Gastrocnemius medialis (tissue), 4 donors: ENCODE results near the gene AJM1. TPM values are rescaled to one million over a fixed set of nuclear protein-coding genes. Genes with fewer than 3 reads are reported as not detected.

Experiments used
- ATAC-seq, 2 donors: fragments of 150-250 bp; one replicate each; pipeline ENCODE4 v1.9.1; 2016
- DNase-seq, 2 donors: peaks; one replicate each; pipeline ENCODE4 v3.0.0-alpha.2; 2019
- H3K27ac ChIP-seq, 4 donors: fragments of 200-600 bp; sonication (generic); 1 replicate in 1 of 4; 2 replicates in 3 of 4; pipeline ENCODE4 v1.5.1; 2016 to 2018; ENCODE audit warnings: mild to moderate bottlenecking in 2 of 4, moderate library complexity in 1 of 4
- H3K27me3 ChIP-seq, 3 donors: fragments of 200-600 bp; sonication (generic) in 2 of 3; 1 replicate in 1 of 3; 2 replicates in 2 of 3; pipeline versions ENCODE4 v1.5.1 to v1.6.0; 2016 to 2019; ENCODE audit warnings: mild to moderate bottlenecking in 1 of 3, moderate library complexity in 1 of 3
- H3K36me3 ChIP-seq, 2 donors: fragments of 200-600 bp; sonication (generic) in 1 of 2; one replicate each; pipeline ENCODE4 v1.5.1; 2017 to 2018
- H3K4me1 ChIP-seq, 2 donors: fragments of 200-600 bp; sonication (generic) in 1 of 2; one replicate each; pipeline ENCODE4 v1.5.1; 2016 to 2017; ENCODE audit warnings: mild to moderate bottlenecking in 2 of 2
- H3K4me3 ChIP-seq, 4 donors: fragments of 200-600 bp; sonication (generic) in 3 of 4; 1 replicate in 1 of 4; 2 replicates in 3 of 4; pipeline ENCODE4 v1.5.1; 2016 to 2019; ENCODE audit warnings: mild to moderate bottlenecking in 2 of 4
- H3K9me3 ChIP-seq, 3 donors: fragments of 200-600 bp; sonication (generic) in 2 of 3; 1 replicate in 1 of 3; 2 replicates in 2 of 3; pipeline ENCODE4 v1.5.1; 2016 to 2019
- CTCF ChIP-seq, 5 experiments: fragments of 450-650 bp in 3 of 5; fragments of 200-600 bp in 2 of 5; sonication (generic) in 2 of 5; IDR thresholded peaks in 4 of 5; conservative IDR thresholded peaks in 1 of 5; 1 replicate in 4 of 5; 2 replicates in 1 of 5; pipeline ENCODE4 v1.5.1; 2016 to 2019; ENCODE audit warnings: antibody characterized with exemption in 5 of 5, mild to moderate bottlenecking in 3 of 5, moderate library complexity in 3 of 5
- POLR2A ChIP-seq, 2 donors: fragments of 450-650 bp; IDR thresholded peaks; one replicate each; pipeline ENCODE4 v1.6.1; 2017; ENCODE audit warnings: antibody characterized with exemption in 2 of 2, mild to moderate bottlenecking in 2 of 2, moderate library complexity in 2 of 2
- in situ Hi-C, 4 donors: fragments of 200-750 bp; cut with MboI; loops; one replicate each; pipeline versions ENCODE4 v1.15.0 to v1.8.0; 2017; ENCODE audit warnings: low sequenced_read_pairs in 4 of 4
- intact Hi-C: fragments of 100-400 bp; cut with DNase I; formaldehyde crosslinking; loops from one replicate; pipeline ENCODE4 v1.15.1; 2023; ENCODE audit warnings: low total_unique reads
- total RNA-seq, 4 donors: library from RNA; depleted of rRNA; stranded (reverse); fragments of >200 nt; gene quantifications; one replicate each; pipeline versions ENCODE4 v1.1.0 to v1.2.3, GENCODE V29; 2016

AJM1 gene
- total RNA-seq, 4 donors from 2014 or later: 1.3 to 2.1 (median 1.6) TPM

DNA sequence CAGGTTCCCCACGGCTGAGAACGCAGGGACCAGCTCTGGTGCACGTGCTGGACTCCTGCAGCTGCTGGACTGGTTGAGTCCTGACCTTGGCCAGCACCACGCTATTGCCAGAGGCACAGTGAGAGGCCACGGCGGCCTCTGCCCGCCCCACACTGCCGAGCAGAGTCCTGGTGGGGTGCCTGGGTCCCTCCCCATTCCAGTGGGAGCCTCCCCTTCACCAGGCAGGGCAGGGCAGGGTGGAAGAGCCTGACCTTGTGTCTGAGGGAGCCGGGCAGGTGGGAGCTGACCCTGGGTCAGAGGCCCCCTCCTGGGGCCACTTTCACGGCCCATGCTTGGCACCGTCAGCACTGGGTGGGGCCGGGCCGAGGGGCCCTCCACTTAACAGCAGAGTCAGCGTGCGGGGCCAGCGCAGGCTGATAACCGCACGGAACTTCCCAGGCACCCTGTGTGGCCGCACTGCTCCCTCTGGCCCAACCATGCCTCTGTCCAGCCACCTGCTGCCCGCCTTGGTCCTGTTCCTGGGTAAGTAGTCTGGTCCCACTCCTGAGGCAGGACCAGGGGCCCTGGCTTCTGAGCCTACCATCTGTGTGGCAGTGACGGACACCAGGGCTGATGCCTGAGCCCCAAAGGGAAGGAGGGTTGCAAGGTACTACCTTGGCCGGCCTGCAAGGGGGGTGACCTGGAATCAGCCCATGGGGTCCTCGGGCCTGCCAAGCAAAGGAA, 9.8 kb downstream of the AJM1 start, which contains the start of gene MAMDC4:
TSS of gene MAMDC4 (plus strand) at position 406 of the 723 bp plus-strand sequence. CDS start at position 477, 71 bp downstream.
- Histone ChIP-seq H3K4me1 (peaks cover 20 to 31% of the 10 kb centered on the region in 2 donors), H3K27me3 (peaks cover 0 to 4% (median 0%) of the 10 kb centered on the region in 3 donors), H3K9me3 (no peaks in the 10 kb centered on the region), H3K27ac (peak within 1 kb of the TSS; percentile 59 to 94 (median 75)), H3K36me3 (peaks cover 0 to 12% of the 10 kb centered on the region in 2 donors), H3K4me3 (no peak within 1 kb of the TSS)
- TF ChIP-seq CTCF (IDR thresholded peaks at IDR 0.05 in 4 of 5, conservative IDR thresholded peaks at IDR 0.05 in 1 of 5): no peak
- no peak for TF ChIP-seq POLR2A (IDR thresholded peaks at IDR 0.05)
- intact Hi-C loops: no loop called here
- DNase-seq (peak in 1 of 2 donors; percentile 75), ATAC-seq (peak in 1 of 2 donors; percentile 9)
- in situ Hi-C loops: no loop called here

DNA sequence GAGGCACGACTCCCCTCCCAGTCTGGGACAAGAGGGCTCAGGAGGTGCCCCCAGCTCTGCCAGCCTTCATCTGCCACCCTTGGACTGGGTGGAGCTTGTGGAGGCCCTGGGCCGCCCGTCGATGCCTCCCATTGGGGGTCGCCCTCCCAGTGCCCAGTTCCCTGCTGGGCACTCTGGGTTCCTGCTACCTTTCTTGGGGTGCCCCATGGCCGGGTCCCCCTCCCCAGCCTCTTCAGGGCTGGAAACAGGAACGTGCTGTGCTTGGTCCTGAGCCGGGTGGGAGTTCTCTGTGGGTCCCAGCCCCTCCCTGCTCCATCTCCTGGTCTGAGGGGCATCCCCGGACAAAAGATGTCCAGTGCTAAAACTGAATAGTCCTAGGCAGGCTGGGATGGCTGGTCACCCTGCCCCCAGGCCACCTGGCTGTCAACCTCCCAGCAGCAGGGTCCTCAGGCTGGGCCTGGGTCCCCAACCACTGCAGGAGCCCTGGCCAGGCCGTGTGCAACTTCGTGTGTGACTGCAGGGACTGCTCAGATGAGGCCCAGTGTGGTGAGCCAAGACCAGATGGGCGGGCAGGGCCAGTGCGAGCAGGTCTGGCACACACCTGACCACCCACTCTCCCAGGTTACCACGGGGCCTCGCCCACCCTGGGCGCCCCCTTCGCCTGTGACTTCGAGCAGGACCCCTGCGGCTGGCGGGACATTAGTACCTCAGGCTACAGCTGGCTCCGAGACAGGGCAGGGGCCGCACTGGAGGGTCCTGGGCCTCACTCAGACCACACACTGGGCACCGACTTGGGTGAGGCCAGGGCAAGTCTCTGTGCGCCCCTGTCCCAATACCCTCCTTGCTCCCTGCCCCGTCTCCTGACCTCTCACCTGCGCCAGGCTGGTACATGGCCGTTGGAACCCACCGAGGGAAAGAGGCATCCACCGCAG, 10.7 kb downstream of the AJM1 start:
- H3K36me3 ChIP-seq: peaks cover 0 to 12% of the 10 kb centered on the region in 2 donors
- H3K27ac ChIP-seq: peak overlapping the region in 1 of 4 donors; percentile 94
- no peak overlapping the region for H3K4me3 ChIP-seq
- H3K9me3 ChIP-seq: no peaks in the 10 kb centered on the region
- TF ChIP-seq CTCF (IDR thresholded peaks at IDR 0.05 in 4 of 5, conservative IDR thresholded peaks at IDR 0.05 in 1 of 5): no peak
- TF ChIP-seq POLR2A (IDR thresholded peaks at IDR 0.05): no peak
- no peak for ATAC-seq
- peaks cover 20 to 28% of the 10 kb centered on the region in 2 donors for H3K4me1 ChIP-seq
- in situ Hi-C loops: no loop called here
- DNase-seq: peak in 1 of 2 donors; percentile 12
- H3K27me3 ChIP-seq: no peaks in the 10 kb centered on the region
- intact Hi-C loops: no loop called here

GRCh38 chr9:136853596-136854112, 11.4 kb downstream of the AJM1 start:
- Histone ChIP-seq H3K36me3 (peaks cover 0 to 12% of the 10 kb centered on the region in 2 donors), H3K9me3 (no peaks in the 10 kb centered on the region), H3K27ac (no peak overlapping the region), H3K4me1 (peaks cover 20 to 31% of the 10 kb centered on the region in 2 donors), H3K4me3 (no peak overlapping the region), H3K27me3 (no peaks in the 10 kb centered on the region)
- intact Hi-C loops: loop anchor here (1.0 to 2.0 kb wide), 2 partner anchors 18 to 19 kb away; no protein-coding TSS in a partner anchor
- DNase-seq: peak in 1 of 2 donors; percentile 11
- no peak for TF ChIP-seq POLR2A (IDR thresholded peaks at IDR 0.05)
- no peak for TF ChIP-seq CTCF (IDR thresholded peaks at IDR 0.05 in 4 of 5, conservative IDR thresholded peaks at IDR 0.05 in 1 of 5)
- no peak for ATAC-seq
- in situ Hi-C loops: no loop called here

DNA sequence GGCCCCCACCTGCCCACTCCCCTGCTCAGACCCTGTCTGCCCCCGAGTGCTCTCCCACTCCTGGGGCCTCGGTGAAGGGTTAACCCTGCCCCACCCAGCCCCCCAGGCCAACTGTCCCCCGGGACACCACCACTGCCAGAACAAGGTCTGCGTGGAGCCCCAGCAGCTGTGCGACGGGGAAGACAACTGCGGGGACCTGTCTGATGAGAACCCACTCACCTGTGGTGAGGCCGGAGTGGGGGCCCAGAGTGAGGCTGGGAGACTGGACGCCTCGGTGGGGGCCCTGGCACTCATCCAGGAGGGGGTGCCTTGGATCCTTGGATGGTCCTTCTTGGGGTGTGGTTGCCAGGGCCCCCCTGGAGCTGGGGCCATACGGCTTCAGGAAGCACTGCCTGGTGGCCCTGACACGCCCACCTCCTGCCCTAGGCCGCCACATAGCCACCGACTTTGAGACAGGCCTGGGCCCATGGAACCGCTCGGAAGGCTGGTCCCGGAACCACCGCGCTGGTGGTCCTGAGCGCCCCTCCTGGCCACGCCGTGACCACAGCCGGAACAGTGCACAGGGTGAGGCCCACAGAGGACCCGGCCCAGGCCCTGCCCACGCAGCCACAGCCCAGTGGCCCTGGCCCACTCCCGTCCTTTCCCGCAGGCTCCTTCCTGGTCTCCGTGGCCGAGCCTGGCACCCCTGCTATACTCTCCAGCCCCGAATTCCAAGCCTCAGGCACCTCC, 12.0 kb downstream of the AJM1 start:
- intact Hi-C loops (loop anchor here (1.0 to 2.0 kb wide), 2 partner anchors 19 kb away; no protein-coding TSS in a partner anchor), in situ Hi-C loops (no loop called here)
- Histone ChIP-seq H3K4me3 (no peak overlapping the region), H3K36me3 (peaks cover 0 to 12% of the 10 kb centered on the region in 2 donors), H3K9me3 (no peaks in the 10 kb centered on the region), H3K27ac (no peak overlapping the region), H3K27me3 (no peaks in the 10 kb centered on the region), H3K4me1 (peaks cover 23 to 37% of the 10 kb centered on the region in 2 donors)
- TF ChIP-seq POLR2A (IDR thresholded peaks at IDR 0.05): no peak
- TF ChIP-seq CTCF (IDR thresholded peaks at IDR 0.05 in 4 of 5, conservative IDR thresholded peaks at IDR 0.05 in 1 of 5): no peak
- peak in 1 of 2 donors; percentile 13 for DNase-seq
- no peak for ATAC-seq
